ENCODE results near the gene KLHL35. TPM values are rescaled to one million over a fixed set of nuclear protein-coding genes. Genes with fewer than 3 reads are reported as not detected.
A peak's percentile ranks its signal among the peaks of the same experiment; 100 is the strongest.

The KLHL35 gene
- total RNA-seq, 2 experiments from 2014 or later: 0.21 TPM; not detected in 1

DNA sequence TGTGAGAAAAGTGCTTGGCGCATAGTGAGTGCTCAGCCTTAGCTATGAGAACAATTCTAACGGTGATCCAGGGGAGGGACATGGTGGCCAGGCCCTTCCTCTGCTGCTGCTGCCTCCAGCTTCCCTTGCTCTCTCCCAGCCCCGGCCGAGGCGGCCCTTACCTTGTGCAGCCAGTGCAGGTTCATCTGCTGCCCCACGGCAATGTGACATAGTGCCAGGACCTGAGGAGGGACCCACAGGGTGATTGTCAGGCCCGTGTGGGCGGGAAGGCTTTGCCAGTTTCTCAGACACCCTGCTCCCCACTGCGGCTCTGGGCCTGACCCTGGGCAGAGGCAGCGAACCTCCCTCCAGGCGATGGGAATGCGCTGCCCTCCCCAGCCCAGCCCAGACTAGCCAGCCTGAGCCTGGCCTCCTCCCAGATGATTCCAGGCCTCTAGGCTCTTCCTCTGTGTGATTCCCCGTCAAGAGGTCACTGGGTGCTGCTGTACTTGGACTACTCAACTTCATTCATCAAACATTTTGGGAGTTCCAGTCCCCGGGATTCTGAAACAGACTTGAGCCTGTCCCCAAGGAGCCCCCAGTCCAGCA, 23.7 kb upstream of the KLHL35 start:
- no peak overlapping the region for H2AFZ ChIP-seq (ENCODE audit: low read length)
- no peak overlapping the region for H3K27ac ChIP-seq (ENCODE audit: low read depth, low read length, poor library complexity, severe bottlenecking)
- intact Hi-C loops (cut with micrococcal nuclease; ENCODE audit: unreplicated experiment): no loop called here
- H3K79me2 ChIP-seq (ENCODE audit: insufficient read depth, low read depth, low read length): no peaks in the 10 kb centered on the region
- H4K20me1 ChIP-seq (ENCODE audit: insufficient read depth, low read length): no peaks in the 10 kb centered on the region
- POLR2A ChIA-PET: interaction anchor here (0.5 kb wide), 1 partner anchor 172 kb away, joined by 3 read pairs; no protein-coding TSS in a partner anchor
- no TSS peak for BruUV-seq (replicated peaks)
- CTCF ChIA-PET (ENCODE audit: unreplicated experiment): no interaction called here
- no peaks in the 10 kb centered on the region for H3K9me2 ChIP-seq (ENCODE audit: insufficient read depth, low read length)
- H3K4me2 ChIP-seq (ENCODE audit: low read length): no peak overlapping the region
- DNase-seq (ENCODE audit: low spot score): no peak
- no peak for TF ChIP-seq EZH2phosphoT487 (IDR thresholded peaks at IDR 0.05; ENCODE audit: borderline replicate concordance, low read depth, low read length)
- no peak for TF ChIP-seq CTCF (conservative IDR thresholded peaks at IDR 0.05; ENCODE audit: low read length)
- H3K4me3 ChIP-seq (ENCODE audit: low read depth, low read length, poor library complexity, severe bottlenecking): no peak overlapping the region
- H3K9me3 ChIP-seq (ENCODE audit: low read length): no peaks in the 10 kb centered on the region
- H3K36me3 ChIP-seq (ENCODE audit: insufficient read depth, low read length): no peaks in the 10 kb centered on the region
- no peaks in the 10 kb centered on the region for H3K4me1 ChIP-seq (ENCODE audit: insufficient read depth, low read length, poor library complexity, severe bottlenecking)

DNA sequence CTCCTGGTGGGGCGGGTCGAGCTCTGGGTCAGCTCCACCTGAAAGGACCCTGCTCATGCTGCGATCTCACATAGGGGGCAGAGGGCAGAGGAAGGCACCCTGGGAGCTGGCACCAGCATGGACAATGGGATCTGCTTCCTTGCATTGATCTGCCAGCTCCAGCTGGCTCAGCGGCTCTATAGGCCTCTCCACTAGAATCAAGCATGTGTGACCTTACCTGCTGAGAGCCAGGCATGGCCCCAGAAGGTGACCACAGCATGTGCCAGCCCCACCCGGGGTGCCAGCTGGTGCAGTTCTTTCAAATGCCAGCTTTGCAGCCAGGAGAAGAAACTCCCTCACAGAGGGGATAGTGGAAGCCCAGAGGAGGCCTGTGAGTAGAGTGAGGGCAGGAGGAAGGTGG, 22.0 kb upstream of the KLHL35 start:
- DNase-seq (ENCODE audit: low spot score): no peak
- no peak overlapping the region for H3K4me2 ChIP-seq (ENCODE audit: low read length)
- no peaks in the 10 kb centered on the region for H3K9me3 ChIP-seq (ENCODE audit: low read length)
- CTCF ChIA-PET (ENCODE audit: unreplicated experiment): interaction anchor here (0.6 kb wide), 1 partner anchor 79 kb away, joined by 3 read pairs; no protein-coding TSS in a partner anchor
- H4K20me1 ChIP-seq (ENCODE audit: insufficient read depth, low read length): no peaks in the 10 kb centered on the region
- TF ChIP-seq EZH2phosphoT487 (IDR thresholded peaks at IDR 0.05; ENCODE audit: borderline replicate concordance, low read depth, low read length) (no peak), CTCF (conservative IDR thresholded peaks at IDR 0.05; ENCODE audit: low read length) (no peak)
- no peaks in the 10 kb centered on the region for H3K4me1 ChIP-seq (ENCODE audit: insufficient read depth, low read length, poor library complexity, severe bottlenecking)
- POLR2A ChIA-PET: no interaction called here
- no peak overlapping the region for H3K4me3 ChIP-seq (ENCODE audit: low read depth, low read length, poor library complexity, severe bottlenecking)
- no peaks in the 10 kb centered on the region for H3K9me2 ChIP-seq (ENCODE audit: insufficient read depth, low read length)
- intact Hi-C loops (cut with micrococcal nuclease; ENCODE audit: unreplicated experiment): no loop called here
- no peak overlapping the region for H3K27ac ChIP-seq (ENCODE audit: low read depth, low read length, poor library complexity, severe bottlenecking)
- no peaks in the 10 kb centered on the region for H3K36me3 ChIP-seq (ENCODE audit: insufficient read depth, low read length)
- no peak overlapping the region for H2AFZ ChIP-seq (ENCODE audit: low read length)
- H3K79me2 ChIP-seq (ENCODE audit: insufficient read depth, low read depth, low read length): no peaks in the 10 kb centered on the region
- BruUV-seq (replicated peaks): no TSS peak

DNA sequence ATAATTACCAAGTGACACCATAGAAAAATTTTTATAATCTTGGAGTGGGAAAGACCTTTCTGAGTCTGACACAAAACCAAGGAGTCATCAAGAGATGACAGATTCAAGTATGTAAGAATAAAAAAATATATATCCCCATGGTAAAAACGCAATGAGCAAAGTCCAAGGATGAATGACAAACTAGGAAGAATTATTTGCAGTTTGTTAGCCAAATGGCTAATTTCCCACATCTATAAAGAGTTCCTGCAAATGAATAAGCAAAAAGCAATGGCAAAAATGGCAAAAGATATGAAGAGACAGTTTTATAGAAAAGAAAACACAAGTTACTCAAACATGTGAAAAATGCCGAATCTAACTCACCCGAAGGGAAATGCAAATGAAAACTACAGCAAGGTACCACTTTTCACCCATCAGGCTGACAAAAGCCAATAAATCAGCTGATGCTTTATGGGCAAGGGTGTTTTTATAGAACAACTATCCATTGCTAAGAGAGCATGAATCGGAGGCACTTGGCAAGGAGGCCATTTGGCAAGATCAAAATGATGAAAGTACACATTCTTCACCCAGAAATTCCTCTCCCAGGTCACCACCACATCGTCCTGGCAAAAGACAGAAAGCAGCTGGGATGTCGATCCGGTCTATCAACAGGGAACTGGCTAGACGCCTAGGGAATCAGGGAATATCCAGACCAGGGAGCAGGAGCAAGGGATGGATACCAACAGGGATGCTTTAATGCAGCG, 21.1 kb upstream of the KLHL35 start:
- no peaks in the 10 kb centered on the region for H4K20me1 ChIP-seq (ENCODE audit: insufficient read depth, low read length)
- TSS peak; percentile 49 for BruUV-seq (replicated peaks)
- H3K9me2 ChIP-seq (ENCODE audit: insufficient read depth, low read length): no peaks in the 10 kb centered on the region
- no peak overlapping the region for H3K4me3 ChIP-seq (ENCODE audit: low read depth, low read length, poor library complexity, severe bottlenecking)
- H3K27ac ChIP-seq (ENCODE audit: low read depth, low read length, poor library complexity, severe bottlenecking): no peak overlapping the region
- H3K4me1 ChIP-seq (ENCODE audit: insufficient read depth, low read length, poor library complexity, severe bottlenecking): no peaks in the 10 kb centered on the region
- DNase-seq (ENCODE audit: low spot score): no peak
- intact Hi-C loops (cut with micrococcal nuclease; ENCODE audit: unreplicated experiment): no loop called here
- no peak overlapping the region for H3K4me2 ChIP-seq (ENCODE audit: low read length)
- H3K9me3 ChIP-seq (ENCODE audit: low read length): no peaks in the 10 kb centered on the region
- POLR2A ChIA-PET: interaction anchor here (0.8 kb wide), 1 partner anchor 63 kb away, joined by 4 read pairs; no protein-coding TSS in a partner anchor
- CTCF ChIA-PET (ENCODE audit: unreplicated experiment): interaction anchor here (0.6 kb wide), 1 partner anchor 80 kb away, joined by 3 read pairs; no protein-coding TSS in a partner anchor
- no peak overlapping the region for H2AFZ ChIP-seq (ENCODE audit: low read length)
- H3K36me3 ChIP-seq (ENCODE audit: insufficient read depth, low read length): no peaks in the 10 kb centered on the region
- H3K79me2 ChIP-seq (ENCODE audit: insufficient read depth, low read depth, low read length): no peaks in the 10 kb centered on the region
- no peak for TF ChIP-seq EZH2phosphoT487 (IDR thresholded peaks at IDR 0.05; ENCODE audit: borderline replicate concordance, low read depth, low read length)
